Stimulated activated CD8-positive, alpha-beta memory T cell treated with anti-CD3 and anti-CD28 coated beads, Interleukin-4, amount 100 ng/mL, for 1 hour (primary cell): Measurements from ENCODE around the gene PPP1R12C.
A peak's percentile ranks its signal among the peaks of the same experiment; 100 is the strongest.

Experiments used
- DNase-seq, 2 donors: peaks; one replicate each; pipeline ENCODE4 v3.0.0-alpha.2; 2020; ENCODE audit warnings: low read depth in 2 of 2, low spot score in 1 of 2

The PPP1R12C gene

DNA sequence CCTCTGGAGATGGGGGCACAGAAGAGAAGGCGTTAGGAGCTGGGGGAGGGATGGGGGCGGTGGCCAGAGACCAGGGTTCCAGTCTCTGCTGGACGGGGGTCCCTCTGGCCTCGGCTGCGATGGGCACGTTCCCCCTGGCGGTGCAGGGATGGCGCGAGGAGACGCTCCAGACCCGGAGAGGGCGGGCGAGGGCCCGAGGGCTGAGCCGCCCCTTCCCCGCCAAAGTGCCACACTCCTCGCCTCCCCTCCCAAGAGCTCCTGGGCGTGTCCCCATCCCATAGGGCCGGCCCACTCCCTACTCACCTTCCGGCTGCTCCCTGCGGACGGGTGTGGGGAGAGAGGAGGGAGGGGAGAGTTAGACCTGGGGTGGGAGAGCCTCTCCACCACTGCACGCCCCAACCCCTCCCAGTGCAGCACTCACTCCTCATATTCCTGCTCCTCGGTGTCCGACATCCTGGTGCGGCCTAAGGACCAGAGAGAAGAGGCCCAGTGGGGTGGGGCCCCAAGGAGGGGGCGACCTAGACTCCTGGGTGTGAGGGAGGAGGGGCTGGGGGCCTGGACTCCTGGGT lies 29.4 kb upstream of the PPP1R12C start:
- no peak for DNase-seq

DNA sequence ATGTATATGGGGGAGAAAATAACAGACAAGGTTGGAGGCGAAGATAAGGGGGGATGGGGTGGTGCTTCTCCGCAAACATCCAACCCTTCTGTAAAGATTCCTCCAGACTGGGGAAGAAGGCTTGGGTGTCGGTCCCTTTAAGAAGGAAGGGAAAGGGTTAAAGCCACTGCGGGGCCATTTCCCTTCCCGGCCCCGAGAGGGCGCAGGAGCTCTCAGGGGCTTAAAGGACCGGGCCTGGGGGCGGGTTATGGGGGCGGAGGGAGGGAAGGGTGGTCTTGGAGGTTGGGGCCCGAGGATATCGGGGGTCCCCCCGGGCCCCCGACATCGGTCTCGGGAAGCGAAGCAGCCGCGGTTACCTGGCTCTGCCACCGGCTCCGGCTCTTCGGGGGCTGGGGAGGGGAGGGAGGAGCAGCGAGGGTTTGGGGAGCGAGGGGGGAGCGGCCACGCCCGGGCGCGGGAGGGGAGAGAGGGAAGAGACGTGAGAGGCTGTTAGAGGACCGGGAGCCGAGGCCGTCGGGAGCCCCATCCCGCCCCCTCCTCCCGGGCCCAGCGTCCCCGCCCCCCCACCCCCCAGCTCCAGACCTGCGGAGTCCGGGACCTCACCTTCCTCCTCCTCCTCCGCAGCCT lies 28.8 kb upstream of the PPP1R12C start:
- DNase-seq: no peak

DNA sequence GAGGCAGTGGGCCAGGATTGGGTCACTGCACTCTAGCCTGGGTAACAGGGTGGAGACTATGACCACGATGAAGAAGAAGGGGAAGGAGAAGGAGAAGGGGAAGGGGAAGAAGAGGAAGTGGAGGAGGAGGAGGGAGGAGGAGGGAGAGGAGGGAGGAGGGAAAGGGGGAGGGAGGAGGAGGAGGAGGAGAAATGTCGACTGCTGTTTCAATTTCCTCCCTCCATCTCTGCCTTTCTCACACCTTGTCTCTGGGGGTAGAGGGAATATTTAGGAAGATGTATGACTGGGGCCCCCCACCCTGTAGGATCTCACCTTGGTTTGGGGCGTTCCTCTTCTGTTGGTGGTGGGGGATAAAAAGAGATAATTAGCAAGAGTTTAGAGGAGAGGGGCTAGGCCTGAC lies 27.8 kb upstream of the PPP1R12C start:
- DNase-seq: no peak

DNA sequence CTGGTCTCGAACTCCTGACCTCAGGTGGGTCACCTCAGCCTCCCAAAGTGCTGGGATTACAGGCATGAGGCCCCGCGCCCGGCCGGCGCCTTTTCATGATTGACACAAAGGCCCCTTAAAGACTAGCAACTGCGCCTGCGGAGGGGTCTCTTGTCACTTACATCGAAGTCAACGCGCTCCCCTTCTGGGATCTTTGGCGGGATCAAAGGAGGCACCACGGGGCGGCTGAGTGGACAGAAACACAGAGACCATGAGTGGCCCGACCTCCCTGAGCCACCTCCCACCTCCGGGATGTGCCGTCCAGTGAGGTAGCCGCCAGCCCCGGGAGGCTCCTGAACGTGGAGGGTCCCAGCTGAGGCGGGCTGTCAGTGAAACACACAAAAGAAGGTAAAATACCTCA lies 24.3 kb upstream of the PPP1R12C start:
- no peak for DNase-seq

DNA sequence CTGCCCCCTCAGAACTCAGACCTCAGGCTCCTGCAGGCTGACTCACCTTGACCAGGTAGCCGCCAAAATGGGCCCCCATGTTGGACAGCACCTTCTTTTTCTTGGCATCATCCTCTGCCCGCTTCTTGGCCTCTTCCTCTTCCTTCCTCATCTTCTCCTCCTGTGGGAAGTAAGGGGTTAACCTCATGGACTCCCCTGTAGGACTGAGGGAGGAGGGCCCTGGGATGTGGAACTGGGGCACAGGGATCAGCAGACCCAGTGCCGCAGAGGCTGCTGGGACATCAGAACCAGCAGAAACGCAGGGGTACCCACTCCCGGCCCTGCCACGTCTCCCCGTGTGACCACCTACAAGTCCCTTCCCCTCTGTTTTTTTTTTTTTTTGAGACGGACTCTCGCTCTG lies 20.5 kb upstream of the PPP1R12C start:
- DNase-seq: no peak

DNA sequence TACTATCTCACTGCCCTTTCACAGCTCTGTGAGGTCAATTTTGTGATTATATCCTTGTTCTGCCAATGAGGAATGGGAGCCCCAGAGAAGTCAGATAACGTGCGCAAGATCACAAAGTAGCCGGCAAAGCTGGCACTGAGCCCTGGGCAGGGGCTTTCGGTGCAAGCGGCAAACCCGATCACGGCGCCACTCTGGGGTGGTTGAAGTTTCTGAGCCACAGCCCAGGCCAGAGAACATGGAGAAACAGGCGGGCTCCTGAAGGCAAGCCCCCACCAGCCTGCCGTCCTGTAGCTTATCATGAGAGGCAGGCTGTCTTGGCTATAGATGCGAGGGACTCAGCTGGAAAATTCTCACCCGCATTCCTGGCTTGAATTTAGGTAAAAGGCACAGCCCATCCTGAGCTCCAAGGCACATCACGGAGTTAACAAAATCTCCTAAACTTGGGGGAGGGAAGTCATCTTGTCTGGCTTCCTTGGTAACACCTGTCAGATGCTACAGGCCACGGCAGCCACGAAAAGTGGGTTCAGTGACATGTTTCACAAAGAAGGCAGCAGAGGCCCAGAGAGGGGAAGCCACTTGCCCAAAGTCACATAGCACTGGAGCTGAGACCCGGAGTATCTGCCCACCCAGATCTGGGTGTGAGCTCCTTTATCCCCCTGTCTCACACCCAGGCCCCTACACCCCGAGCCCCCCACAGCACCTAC lies 19.1 kb upstream of the PPP1R12C start:
- DNase-seq: no peak

DNA sequence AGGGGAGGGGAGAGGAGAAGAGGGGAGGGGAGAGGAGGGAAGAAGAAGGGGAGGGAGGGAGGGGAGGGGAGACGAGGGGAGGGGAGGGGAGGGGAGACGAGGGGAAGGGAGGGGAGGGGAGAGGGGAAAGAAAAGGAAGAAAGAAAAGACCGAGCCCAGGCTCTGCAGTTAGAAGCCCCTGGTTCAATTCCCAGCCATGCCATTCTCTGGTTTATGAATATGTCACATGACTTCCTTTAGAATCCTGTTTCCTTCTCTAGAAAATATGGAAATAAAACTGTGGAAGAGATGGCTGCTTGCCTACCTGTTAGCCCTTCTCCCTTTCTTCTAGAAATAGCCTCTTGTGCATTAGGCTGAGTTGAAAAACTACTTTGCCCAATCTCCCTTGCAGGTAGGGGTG lies 17.3 kb upstream of the PPP1R12C start:
- no peak for DNase-seq

DNA sequence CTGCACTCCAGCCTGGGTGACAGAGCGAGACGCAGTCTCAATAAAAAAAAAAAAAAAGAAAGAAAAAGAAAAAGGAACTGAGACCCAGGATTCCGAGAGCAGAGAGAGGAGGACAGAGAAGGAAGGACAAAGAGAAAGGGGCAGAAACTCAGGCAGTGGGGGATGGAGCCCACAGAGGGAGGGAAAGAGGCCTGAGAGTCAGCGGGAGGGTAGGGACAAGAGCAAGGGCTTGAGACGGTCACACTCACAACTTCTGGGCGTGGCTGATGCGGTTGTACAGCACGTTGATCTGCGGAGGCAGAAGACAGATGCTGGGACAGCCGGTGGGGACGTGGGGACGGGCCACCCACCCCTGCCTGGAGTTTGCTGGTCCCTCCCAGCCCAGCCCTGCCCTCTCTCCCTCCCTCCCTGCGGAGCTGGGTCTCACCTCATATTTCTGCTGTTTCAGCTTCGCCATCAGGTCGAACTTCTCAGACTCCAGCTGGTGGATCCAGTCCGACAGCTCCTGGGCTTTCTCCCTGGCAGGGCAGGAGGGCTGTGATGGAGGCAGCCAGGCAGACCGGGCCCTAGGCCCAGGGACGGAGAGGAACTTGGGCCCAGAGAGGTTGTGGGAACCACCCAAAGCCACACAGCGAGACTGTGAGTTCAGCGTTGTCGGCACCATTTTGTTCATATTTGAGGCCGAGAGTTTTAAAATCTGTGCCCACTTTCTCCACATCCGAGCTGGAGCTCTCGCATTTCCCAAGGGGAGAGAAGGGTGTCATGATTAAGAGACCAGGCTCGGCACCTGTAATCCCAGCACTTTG lies 16.4 kb upstream of the PPP1R12C start:
- no peak for DNase-seq

DNA sequence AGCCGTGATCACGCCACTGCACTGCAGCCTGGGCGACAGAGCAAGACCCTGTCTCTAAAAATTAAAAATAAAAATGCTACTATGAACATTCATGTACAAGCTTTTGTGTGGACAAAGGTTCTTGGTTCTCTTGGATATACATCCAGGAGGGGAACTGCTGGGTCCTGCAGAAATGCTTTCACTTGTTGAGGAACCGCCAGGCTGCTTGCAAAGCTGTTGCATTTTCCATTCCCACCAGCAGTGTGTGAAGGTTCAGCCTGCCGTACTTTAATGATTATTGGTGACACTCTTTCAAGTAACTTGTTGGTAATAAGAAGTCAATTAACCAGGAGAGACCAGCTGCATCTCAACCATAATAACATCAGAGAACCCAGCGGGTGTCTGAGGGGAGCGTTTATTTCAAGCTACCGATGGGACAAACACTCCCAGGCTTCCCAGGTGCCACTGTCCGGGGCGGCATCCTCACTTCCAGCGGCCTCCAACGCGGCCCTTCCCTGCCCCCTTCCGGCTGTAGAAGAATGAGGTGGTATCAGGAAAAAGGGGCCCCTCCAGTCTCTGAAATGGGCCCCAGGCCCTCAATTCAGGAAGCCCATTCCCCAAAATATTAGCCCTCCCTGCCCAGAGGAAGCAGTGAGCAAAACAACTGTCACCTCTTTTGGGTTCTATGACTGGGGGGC lies 15.2 kb upstream of the PPP1R12C start:
- no peak for DNase-seq

DNA sequence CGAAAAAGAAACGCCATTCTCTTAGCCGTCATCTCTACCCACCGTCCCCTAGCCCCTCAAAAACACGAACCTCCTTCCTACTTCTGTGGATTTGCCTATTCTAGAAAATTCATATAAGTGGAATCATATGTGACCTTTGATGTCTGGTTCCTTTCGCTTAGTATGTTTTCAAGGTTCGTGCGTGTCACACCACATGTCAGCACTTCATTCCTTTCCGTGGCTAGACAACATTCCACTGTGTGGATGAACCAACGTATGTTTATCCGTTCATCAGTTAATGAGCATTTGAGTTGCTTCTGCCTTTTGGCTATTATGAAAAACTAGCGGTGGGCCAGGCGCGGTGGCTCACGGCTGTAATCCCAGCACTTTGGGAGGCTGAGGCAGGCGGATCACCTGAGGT lies 14.0 kb upstream of the PPP1R12C start:
- no peak for DNase-seq

DNA sequence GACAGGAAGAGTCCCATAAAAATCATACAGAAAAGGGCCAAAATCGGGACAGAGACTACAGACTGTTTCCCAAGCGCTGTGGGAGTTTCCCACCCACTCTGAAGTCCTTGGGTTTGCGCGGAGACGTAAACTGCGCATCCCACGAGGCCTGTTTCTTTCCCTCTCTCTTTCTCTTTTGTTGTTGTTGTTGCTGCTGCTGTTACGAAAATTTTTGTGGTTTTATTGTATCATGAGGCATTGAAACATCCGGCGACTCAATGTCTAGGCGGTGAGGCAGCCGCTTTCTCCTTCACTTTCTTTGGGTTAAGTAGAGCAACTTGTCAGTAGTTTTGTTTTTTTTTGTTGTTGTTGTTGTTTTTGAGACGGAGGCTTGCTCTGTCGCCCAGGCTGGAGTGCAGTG lies 1.6 kb upstream of the PPP1R12C start:
- no peak for DNase-seq

DNA sequence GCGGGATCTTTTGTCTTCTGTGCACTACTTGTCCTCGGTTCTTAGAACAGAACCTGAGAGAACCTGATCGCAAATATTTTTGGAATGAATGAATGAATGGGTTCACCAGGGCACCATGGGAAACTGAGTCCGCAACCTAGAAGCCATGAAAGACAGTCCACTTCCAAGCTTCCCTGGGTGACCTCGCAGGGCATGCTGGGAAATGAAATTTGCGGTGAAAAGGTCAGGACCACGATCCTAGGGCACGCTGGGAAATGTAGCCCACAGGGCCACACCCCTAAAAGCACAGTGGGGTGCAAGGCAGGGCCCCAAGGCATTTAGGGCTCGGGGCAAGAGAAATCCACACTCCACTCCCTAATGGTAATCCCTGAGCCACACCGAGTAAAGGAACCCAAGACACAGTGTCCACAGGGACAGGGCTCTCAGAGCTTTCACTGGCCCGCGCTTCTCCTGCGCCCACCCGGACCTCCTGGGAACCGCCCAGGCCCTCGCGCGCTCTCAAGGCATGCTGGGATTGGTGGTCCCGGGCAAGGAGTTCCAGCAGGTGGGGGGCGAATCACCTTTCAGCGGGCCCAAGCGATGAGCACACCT lies 1.1 kb upstream of the PPP1R12C start:
- DNase-seq: no peak

DNA sequence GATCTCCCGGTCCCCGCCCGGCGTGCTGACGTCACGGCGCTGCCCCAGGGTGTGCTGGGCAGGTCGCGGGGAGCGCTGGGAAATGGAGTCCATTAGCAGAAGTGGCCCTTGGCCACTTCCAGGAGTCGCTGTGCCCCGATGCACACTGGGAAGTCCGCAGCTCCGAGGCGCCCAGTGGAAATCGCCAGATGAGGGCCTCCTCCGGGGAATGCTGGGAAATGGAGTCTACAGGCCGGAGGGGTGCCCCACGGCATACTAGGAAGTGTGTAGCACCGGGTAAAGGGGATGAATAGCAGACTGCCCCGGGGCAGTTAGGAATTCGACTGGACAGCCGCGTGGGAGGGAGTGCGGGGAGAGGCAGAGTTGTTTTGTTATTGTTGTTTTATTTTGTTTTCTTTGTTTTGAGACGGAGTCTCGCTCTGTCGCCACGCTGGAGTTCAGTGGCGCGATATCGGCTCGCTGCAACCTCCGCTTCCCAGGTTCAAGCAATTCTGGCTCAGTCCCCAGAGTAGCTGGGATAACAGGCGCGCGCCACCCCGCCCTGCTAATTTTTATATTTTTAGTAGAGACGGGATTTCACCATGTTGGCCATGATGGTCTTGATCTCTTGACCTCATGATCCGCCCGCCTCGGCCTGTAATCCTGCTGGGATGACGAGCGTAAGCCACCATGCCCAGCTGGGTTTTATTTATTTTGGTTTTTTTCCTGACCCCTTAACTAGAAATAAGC lies 390 bp upstream of the PPP1R12C start:
- peak; percentile 93 for DNase-seq

DNA sequence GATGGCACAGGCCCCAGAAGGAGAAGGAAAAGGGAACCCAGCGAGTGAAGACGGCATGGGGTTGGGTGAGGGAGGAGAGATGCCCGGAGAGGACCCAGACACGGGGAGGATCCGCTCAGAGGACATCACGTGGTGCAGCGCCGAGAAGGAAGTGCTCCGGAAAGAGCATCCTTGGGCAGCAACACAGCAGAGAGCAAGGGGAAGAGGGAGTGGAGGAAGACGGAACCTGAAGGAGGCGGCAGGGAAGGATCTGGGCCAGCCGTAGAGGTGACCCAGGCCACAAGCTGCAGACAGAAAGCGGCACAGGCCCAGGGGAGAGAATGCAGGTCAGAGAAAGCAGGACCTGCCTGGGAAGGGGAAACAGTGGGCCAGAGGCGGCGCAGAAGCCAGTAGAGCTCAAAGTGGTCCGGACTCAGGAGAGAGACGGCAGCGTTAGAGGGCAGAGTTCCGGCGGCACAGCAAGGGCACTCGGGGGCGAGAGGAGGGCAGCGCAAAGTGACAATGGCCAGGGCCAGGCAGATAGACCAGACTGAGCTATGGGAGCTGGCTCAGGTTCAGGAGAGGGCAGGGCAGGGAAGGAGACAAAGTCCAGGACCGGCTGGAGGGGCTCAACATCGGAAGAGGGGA lies 1.1 kb downstream of the PPP1R12C start:
- DNase-seq: peak in 1 of 2 donors; percentile 21

DNA sequence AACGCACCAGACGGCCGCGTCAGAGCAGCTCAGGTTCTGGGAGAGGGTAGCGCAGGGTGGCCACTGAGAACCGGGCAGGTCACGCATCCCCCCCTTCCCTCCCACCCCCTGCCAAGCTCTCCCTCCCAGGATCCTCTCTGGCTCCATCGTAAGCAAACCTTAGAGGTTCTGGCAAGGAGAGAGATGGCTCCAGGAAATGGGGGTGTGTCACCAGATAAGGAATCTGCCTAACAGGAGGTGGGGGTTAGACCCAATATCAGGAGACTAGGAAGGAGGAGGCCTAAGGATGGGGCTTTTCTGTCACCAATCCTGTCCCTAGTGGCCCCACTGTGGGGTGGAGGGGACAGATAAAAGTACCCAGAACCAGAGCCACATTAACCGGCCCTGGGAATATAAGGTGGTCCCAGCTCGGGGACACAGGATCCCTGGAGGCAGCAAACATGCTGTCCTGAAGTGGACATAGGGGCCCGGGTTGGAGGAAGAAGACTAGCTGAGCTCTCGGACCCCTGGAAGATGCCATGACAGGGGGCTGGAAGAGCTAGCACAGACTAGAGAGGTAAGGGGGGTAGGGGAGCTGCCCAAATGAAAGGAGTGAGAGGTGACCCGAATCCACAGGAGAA lies 1.9 kb downstream of the PPP1R12C start:
- no peak for DNase-seq

DNA sequence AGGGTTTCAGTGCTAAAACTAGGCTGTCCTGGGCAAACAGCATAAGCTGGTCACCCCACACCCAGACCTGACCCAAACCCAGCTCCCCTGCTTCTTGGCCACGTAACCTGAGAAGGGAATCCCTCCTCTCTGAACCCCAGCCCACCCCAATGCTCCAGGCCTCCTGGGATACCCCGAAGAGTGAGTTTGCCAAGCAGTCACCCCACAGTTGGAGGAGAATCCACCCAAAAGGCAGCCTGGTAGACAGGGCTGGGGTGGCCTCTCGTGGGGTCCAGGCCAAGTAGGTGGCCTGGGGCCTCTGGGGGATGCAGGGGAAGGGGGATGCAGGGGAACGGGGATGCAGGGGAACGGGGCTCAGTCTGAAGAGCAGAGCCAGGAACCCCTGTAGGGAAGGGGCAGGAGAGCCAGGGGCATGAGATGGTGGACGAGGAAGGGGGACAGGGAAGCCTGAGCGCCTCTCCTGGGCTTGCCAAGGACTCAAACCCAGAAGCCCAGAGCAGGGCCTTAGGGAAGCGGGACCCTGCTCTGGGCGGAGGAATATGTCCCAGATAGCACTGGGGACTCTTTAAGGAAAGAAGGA lies 2.8 kb downstream of the PPP1R12C start:
- DNase-seq: no peak

DNA sequence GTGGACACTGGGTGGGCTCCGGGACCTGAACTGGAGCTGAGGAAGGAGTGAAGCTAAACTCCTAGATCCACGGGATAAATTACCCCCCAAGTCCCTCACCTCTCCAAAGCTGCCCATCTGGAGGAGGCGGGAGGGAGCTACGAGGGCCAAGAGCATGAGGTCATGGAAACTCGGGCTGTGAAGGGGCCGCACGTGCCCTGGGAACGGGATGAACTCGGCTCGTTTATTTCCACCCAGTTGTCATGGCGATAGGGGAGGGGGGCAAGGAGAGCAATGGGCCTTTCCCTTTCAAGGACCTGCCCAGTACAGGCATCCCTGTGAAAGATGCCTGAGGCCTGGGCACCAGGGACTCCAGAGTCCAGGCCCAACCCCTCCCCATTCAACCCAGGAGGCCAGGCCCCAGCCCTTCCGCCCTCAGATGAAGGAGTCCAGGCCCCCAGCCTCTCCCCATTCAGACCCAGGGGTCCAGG lies 3.8 kb downstream of the PPP1R12C start:
- no peak for DNase-seq

DNA sequence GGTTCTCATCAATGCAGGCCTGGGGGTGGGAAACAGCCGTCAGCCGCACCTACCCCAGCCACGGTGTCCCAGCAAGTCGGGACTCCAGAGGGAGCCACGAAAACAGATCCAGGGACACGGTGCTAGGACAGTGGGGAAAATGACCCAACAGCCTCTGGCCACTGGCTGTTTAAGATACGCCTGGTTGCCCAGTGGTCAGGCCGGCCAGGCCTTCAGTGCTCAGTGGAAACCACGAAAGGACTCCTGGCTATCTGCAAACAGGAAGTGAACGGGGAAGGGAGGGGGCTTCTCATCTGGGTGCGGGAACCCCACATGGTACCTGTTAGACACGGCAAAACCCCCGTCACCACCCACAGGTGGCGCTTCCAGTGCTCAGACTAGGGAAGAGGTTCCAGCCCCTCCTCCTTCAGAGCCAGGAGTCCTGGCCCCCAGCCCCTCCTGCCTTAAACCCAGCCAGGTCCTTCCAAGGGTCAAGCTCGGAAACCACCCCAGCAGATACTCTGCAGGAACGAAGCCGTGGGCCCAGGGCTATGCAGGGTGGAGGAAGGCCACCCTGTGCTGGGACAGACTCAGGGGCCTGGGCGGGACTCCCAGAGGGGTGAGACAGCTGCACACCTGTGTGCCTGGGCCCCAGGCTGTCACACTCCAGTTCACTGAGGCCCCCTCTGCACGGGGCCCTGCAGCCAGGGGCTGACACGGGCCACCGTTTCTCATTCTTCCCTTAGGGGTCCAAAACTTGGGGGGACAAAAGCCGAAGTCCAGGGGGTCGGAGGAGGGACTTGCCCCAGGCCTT lies 4.5 kb downstream of the PPP1R12C start:
- DNase-seq: no peak
